Iris pigment epithelial cell (primary cell): ENCODE measurements around the gene CXXC5.

Experiments used
- DNase-seq: peaks from one replicate; pipeline ENCODE4 v3.0.0-alpha.2; 2011; ENCODE audit warnings: low read depth

Gene CXXC5

DNA sequence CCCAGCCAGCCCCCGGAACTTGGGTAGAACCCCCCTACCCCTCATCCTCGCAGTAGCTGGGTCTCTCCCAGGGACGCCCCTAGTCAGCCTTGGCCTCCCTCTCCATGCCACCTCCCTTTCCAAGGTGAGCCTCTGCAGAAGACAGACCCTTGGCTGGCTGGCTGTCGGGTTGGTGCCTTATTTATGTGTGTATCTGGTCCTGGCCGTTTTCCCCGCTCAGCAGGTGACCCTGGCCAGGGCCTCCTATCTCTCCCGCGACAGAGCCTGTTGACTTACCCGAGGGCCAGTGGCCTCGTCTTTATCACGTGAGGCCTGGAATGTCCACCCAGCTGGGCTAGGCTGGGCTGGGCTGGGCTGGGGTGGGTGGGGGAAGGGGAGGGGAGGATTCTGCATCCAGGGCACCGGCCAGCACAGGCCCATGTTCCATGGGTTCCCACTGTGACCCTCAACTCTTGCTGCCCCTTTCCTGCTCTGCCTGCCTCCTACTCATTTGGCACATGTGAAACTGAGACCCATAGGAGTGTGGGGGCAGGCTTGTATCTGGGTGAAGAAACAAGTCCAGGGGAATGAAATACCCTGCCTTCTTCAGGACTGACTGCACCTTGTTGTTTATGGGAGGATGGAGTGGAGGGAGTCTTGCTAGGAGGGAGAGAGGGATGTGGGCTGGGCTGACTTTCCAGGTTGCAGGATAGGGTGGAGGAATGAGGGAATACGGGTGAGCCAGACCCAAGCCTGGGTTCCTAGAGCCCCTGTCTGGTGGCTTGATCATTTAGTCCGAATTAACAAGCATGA lies 3.1 kb downstream of the CXXC5 start:
- no peak for DNase-seq

DNA sequence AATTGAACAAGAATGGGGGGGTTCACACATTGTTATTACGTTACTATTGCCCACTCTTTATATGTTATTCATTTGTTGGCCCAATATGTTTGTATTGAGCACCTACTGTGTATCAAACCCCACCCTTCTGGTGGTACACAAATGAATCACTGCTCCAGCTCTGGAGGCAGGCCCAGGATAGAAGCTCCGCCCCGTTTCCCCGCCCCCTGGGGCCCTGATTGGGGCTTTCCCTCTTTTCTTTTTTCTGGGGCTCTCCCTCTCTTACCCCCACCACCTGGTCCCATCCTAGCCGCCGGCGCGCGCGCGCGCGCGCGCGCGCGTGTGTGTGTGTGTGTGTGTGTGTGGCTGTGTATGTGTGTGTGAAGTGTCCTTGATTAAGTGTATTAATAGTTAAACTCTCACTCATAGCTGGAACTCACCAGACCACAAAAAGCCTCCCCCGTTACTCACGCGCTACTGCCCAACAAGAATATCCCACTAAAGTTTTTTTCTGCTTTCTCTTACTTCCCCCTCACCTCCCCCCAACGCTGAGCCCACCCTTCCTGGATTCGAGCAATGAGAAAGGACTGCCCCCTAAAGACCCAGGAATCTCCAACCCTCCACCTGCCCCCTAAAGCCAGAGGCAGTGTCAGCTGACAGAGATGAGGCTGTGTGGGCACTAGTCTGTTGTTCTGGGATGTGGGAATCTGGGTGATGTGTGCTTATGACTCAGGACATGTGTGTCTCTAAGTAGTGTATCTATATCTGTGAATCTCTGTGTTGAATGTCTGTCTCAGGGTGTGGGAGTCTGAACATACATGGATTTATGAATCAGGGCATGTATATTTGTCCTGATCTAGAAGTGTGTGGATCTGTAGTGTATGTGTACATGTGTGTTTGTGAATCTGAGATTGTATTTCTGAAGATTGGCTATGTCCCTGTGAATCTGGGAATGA lies 4.0 kb downstream of the CXXC5 start:
- DNase-seq = peak; percentile 89

- no peak for DNase-seq
Measured at GRCh38 chr5:139652788-139653241, 4.7 kb downstream of the CXXC5 start.

GRCh38 chr5:139653616-139654015 lies 5.5 kb downstream of the CXXC5 start:
- no peak for DNase-seq

DNA sequence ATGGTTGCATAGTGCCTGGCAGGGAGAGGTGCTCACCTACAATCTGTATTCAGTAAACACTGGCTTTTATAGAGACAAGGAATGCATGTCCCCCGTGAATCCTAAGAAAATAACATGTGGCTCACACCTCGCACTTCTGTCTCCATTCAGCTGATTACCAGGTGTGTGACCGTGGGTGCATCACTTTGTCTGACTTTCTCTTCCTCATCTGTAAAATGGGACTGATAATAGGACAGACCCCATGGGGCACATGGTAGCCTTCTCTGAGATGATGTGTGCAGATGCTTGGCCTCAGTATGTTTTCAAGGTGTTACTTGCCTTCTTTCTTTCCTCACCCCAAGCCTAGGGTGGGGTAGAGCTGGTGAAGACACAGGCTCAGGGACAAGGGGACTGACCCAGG lies 6.3 kb downstream of the CXXC5 start:
- no peak for DNase-seq

- DNase-seq = no peak
Measured at GRCh38 chr5:139654871-139655491, 6.8 kb downstream of the CXXC5 start.

- no peak for DNase-seq
Measured at GRCh38 chr5:139655727-139656271, 7.7 kb downstream of the CXXC5 start.

- DNase-seq = no peak
Measured at GRCh38 chr5:139657363-139658321, 9.5 kb downstream of the CXXC5 start.

GRCh38 chr5:139658501-139658927 lies 10.4 kb downstream of the CXXC5 start:
- no peak for DNase-seq

- DNase-seq = no peak
Measured at GRCh38 chr5:139658928-139659667, 10.9 kb downstream of the CXXC5 start.

DNA sequence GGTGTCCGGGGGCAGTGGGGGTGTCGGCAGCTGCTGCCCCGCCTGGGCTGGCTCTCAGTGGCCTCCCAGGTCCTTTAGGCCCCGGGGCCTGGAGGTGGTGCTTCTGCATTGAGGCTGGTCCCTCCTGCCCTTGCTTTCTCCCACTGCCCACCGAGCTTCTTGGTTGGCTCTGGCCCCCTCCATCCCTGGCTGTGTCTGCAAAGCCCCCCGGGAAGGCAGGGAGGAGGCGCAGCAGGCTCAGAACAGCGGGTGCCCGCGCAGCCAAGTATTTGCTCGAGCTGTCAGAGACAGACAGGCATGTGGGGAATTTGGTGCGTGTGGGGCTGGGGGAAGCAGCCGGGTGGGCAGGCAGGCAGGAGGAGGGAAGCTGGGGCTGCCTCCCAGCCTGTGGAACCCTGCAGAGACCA lies 11.5 kb downstream of the CXXC5 start:
- no peak for DNase-seq

GRCh38 chr5:139660105-139660922 lies 12.2 kb downstream of the CXXC5 start:
- no peak for DNase-seq

GRCh38 chr5:139660923-139661814 lies 13.0 kb downstream of the CXXC5 start:
- peak; percentile 97 for DNase-seq

- no peak for DNase-seq
Measured at GRCh38 chr5:139662617-139663016, 14.5 kb downstream of the CXXC5 start.

GRCh38 chr5:139663207-139664085 lies 15.3 kb downstream of the CXXC5 start:
- DNase-seq = no peak

GRCh38 chr5:139664086-139664693 lies 16.0 kb downstream of the CXXC5 start:
- DNase-seq = no peak
